Smooth muscle cell of the brain vasculature (primary cell): ENCODE measurements around the gene NSUN2.

Source experiments
- DNase-seq: peaks from one replicate; pipeline ENCODE4 v3.0.0-alpha.2; 2012; ENCODE audit warnings: low read depth, low spot score

Gene NSUN2

DNA sequence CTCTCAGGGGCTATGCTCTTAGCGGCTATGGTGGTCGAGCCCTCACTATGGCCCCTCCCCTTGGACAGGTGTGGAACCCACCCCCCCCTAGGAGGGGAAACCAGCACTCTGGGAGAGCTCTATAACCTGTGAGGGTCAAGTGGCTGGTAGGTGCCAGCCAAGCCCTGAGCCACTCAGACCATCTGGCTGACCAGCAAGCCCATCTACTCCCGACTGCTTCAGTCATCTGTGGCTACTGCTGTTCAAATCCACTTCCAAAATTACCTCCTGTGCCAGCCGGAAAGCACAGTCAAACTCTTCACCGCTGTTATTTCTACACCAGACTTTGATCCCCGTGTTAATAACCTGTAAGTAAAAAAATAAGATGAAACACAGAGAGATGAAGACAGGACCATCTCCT lies 28.5 kb downstream of the NSUN2 start:
- DNase-seq, result no peak

DNA sequence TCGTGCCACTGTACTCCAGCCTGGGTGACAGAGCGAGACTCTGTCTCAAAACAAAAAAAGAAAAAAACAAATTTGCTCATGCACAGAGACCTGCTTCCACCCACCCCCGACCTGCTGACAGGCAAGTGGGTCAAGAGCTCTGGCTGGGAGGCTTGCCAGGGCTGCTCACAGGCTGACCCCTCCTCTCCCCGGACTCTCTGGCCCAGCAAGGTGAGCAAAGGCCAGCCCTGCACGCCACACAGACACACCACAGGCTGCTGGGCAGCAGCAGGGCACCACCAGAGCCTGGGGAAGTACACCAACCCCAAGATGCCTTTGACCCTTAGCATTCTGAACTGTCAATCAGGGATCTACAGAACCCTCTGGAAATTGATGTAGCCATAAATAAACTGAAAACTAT lies 29.2 kb downstream of the NSUN2 start:
- no peak for DNase-seq

DNA sequence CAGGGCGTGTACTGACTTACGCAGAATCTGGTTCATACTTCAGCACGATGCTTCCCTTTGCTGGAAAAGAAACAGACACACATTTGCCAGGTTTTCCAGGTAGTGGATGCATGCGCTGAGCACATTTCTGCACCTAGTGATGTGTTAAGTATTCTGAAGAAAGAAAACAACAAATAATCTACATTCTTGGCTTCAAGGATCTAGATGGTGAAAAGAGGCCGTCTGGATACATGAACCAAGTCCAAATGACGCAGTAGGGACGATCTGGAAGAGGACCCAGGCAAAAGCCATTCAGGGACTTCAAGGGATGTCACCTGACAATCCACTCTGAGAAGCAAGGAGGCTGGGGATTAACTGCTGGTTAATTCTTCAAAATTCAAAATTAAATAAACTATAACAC lies 30.4 kb downstream of the NSUN2 start:
- DNase-seq, result no peak

DNA sequence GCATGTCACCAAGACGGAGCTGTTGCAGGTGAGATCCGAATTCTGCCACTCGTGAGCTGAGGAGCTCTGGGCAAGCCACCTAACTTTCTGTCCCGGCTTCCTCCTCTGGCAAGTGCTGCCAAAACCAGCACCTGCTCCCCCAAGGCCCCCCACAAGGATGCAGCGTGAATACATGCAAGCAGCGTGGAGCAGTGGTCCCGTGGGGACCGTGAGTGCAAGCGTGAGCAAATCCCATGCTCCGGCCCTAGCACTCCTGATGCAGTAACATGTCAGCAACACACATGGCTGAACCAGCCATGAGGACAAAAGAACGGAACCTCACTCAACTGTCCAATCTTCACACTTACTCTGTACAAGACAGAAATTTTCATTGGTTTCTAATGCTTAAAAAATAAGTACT lies 31.0 kb downstream of the NSUN2 start:
- DNase-seq, result no peak

DNA sequence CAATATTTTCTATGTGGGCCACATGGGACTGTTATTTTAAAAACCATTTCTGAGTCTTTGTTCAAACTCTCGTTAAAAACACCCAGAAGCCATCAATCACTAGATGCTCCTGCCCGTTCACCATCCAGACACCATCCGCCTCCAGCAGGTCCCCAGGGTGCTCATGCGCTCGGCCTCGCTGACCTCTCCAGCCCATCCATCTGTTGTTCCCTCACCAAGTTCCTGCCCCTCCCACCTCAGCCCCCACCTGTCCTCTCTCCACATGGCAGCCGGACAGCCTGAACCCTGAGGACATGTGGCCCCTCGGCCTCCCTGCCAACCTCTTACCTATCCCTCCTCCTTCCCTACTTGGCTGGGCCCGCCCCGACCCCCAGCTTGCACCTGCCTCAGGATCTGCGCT lies 31.6 kb downstream of the NSUN2 start:
- DNase-seq, result no peak

DNA sequence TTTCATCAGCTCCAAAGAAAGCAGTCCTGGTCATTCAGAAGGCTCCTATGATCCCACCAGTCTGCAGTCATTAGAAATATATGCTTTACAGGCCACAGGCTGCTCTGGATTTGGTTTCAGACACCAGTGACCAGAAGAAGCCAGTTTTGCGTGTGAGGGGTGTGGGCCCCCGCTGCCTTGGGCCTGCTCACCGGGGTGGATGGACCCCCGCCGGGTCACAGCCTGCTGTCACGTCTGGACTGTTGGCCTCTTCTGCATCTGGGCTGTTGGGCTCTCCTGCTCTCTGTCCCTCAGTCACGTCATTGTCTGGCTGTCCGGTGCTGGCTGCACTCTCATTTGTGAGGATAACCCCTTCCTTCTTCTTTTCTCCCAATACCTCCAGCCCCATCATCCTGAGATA lies 33.1 kb downstream of the NSUN2 start:
- DNase-seq, result no peak

DNA sequence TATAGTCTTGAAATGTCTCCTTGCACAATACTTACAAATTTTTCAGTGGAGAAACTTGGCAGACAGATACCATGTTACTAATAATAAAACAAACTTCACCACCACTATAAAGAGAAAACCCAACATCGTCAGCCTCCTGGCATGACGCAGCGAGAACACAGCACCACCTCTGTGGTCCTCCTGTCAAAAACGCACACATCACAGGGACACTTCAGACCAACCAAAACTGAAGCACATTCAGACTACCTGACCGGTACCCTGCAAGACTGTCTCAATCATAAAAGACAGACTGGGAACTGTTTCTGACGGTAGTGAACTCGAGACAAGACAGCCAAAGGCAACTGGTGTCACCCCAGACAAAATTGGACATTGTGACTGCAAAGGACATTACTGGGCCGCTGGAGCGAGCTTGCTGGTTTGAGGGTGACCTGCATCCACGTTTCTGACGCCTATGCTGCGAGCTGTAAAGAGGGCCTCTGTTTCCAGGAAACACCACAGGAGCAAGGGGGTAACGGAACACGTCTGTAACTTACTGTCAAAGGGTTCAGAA lies 34.4 kb downstream of the NSUN2 start:
- no peak for DNase-seq

DNA sequence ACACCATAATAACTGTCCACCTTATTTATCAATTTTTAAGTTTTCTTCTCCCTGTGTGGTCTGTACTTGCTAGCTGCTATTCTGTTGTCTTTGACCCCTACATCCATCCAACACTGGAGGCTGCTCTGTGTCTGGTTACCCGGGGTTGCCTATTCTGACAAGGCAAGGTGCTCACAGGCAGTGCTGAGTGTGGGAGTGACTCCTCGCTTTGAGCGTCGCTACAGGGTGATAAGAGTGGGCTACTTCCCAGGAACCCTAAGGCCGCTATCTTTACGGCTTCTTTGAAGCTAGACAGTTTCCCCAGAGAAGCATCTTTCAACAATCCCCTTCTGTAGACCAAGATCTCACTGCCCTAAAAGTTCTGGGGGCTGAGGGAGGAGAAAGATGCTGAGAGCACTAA lies 35.3 kb downstream of the NSUN2 start:
- DNase-seq, result no peak

DNA sequence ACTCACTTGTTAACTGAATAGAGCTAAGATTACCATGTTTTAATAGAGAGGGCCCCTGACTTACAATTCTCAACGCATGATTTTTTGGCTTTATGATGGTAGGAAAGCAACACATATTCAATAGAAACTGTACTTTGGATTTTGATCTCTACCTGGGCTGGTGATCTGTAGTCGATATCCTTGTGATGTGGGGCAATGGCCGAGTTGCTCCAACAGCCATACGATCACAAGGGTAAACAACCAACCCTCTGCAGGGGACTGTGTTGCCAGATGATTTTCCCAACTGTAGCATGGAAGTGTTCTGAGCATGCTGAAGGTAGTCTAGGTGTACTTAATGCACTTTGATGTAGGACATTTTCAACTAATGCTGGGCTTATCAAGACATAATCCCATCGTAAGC lies 36.5 kb downstream of the NSUN2 start:
- no peak for DNase-seq

DNA sequence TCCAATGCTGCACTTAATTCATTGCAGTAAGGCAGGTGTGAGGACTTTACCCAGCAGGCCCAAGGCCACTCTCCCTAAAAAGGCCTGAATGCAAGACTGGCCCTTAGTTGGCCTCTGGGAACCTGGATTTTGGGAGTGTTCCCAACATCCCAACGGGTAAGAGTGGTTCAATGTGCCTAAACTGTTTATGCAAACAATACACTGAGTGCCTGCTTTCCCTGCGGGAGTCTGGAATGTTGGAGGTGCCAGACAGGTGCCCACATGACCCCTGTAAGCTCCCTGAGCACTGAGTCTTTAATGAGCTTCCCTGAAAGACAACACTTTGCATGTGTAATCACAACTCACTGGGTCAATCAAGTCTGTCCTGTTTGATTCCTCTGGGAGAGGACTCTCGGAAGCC lies 37.4 kb downstream of the NSUN2 start:
- DNase-seq, result no peak

DNA sequence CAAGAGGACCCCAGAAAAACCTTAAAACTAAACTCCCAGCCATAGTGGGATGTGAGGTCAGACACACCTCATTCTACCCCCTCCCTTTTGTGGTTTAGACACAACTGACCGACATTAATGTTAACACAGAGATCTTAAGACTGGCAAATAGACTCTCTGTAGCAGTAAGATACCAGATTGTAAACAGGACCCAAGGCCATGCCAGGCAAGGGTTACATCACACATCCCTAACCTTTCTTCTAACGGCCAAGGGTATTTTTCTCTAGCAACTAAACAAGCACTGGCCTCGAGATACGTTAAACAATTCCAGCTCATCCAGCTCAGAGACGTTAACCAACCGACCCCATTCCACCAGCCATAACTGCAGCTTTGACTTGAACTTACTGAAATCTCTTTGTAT lies 38.8 kb downstream of the NSUN2 start:
- no peak for DNase-seq

DNA sequence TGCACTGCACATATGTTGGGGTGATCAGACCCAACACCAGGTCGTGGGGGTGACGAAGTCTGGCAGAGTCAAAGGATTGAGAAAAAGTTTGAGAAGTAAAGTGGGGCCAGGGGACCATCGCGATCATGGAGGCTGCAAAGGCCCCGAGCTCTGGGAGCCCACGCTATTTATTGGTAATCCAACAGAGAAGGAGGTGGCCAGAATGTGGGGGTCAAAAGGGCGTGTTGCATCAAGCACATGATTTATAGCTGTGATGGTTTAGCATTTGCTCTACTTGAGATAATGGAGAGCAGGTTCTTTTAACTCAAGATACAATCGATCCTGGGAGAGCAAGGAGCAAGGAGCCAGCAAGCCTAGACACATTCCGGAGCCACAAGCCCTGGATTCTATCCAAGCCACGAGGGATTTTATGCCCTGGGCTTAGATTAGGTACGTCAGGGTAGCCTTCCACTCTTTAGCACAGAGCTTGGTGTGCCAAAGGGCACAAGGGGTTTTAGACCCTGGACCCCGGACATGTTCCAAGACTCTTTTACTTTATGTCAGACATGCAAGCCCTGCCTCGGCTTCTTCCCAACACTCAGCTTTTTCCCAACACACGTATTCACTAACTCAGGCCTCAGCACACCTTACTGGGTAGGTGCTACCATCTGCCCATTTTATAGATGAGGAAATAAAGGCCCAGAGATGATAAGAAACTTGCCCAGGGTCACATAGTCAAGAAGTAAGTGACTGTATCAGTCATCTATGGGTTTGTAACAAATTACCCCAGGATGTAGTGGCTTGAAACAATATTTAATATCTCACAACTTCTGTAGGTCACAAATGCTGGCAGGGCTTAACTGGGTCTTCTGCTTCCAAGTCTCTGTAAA lies 39.5 kb downstream of the NSUN2 start:
- no peak for DNase-seq

DNA sequence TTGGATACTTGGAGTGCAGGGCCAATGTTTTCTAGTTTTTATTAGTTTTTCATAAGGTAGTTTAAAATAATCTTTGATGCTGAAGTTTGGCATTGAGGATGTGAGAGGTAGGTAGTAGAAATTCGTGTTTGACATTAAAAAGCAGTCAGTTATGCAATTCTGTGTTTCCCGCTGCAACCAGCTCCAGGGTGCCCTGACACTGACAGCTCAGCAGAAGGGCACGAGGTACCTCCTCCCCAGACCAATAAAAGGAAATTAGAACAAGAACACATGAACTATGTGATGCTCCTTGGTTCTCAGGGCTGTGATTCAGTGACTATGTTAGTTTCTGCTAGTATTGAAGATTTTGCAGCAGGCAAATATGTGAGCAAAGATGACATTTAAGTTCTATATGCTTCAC lies 40.2 kb downstream of the NSUN2 start:
- no peak for DNase-seq

DNA sequence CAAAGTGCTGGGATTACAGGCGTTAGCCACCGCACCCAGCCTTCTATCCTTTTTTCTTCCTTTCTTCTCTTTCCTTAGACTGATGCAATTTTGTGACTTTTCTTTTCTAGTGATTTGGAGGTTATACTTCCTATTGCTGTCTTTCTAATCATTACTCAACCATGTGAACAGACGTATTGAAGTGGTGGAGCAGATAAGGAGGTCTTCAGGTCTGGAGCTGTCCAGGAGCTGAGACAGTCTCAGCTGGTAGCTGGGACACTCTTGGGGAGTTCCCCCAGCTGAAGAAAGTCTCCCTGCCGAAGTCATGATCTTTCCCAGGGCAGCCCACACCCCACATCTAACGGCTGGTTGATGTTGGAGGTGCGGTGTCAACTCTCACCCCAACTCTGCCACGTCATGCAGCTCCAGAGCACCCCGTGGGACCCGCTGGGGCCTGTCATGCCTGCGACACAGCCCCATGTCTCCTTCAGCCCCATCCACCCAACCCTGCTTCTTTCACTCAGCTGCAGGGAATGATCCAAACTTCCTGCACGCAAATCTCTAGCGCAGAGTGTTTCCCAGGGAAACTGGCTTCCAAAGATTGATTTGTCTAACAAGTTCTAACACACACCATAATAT lies 41.1 kb downstream of the NSUN2 start:
- no peak for DNase-seq

DNA sequence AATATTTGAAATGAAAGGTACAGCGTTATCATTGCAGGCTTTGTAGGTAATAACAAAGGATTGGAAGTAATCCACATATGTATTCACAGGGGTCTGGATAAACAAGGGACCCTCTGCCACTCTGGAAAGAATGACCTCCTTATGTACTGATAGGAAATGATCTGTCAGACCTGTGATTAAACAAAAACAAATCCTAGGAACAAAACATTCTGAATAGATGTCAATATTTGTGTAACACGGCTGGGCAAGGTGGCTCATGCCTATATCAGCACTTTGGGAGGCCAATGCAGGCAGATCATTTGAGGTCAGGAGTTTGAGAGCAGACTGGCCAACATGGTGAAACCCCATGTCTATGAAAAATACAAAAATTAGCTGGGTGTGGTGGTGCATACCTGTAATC lies 42.3 kb downstream of the NSUN2 start:
- DNase-seq, result no peak

DNA sequence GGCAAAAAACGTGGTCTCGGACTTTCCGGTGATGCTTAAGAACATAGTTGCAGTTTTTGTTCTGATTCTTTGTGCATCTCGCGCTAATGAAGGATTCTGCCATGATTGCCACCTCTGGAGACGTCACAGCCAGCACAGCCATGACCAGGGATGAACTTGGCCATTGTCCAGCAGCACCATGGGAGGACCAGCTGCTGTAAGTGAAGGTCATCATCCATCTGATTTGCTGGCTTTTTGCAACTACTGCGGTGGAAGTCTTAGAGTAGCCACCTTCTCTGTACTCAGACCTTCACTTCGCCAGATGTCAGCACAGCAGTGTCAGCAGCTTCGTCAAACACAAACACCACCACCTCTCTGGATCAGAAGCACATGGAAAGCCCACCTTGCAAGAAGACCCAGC lies 45.7 kb downstream of the NSUN2 start:
- DNase-seq, result no peak

DNA sequence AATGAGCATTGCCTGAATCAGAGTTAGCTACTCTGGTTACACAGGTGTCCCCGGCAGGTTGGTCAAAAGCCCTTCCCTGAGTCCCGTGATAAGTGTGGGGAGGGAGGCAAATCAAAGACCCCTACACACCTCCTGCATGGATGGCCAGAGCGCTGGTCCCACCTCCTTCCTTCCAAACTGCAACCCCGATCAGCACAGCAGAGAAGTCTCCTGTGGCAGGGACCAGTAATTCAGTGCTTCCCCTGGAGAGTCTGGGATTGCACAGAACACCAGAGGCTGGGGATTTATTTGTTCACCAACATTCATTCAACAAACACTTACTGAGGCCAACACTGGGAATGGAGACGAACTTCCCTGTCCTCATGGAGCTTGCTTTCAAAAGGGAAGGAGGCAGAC lies 46.2 kb downstream of the NSUN2 start:
- DNase-seq, result no peak

DNA sequence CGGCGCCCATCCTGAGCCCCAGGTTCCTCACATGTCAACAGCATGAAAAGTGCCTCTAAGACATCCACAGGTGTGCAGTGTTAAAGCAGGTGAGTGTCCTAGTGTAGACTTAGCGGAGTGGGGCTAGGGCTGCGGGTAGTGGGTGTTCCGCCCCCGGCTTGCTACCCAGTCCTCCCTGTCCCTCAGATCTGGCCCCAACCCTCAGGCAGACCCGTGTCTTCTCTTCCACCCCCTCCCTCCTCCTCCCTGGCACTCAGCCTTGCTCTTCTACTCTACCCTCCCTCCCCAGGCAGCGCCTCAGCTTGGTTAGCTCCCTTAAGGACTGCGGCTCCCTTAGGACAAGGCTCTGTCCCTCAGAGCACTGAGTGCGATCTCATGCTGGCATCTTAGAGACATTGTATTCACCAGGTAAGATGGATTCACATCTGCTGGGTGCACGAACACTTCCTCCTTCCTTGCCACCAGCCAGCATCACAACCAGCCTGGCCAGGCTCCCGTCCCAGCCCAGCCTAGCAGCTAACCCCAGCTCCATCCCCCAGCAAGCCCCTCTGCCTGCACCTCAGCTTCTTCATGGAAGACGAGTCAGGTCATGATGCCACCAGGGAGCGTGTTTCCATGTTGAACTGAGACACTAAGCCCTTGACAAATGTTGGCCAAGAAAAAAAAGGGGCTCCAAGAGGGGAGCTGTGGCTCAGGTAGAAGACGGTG lies 46.8 kb downstream of the NSUN2 start:
- DNase-seq, result no peak

DNA sequence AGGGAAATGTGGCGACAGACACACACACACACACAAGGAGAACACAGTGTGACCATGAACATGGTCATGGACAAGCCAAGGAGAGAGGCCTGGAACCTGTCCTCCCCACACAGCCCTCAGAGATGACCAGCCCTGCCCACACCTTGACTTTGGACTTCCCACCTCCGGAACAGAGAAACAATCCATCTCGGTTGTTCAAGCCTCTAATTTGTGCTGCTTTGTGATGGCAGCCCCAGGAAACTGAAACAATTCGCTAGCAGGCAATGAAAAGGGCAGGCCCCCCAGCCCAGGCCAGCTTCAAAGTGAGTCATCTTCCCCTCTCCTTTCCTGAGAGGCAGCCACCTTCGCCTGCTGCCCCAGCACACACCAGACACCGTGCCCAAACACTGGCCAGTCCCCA lies 47.7 kb downstream of the NSUN2 start:
- DNase-seq, result no peak

DNA sequence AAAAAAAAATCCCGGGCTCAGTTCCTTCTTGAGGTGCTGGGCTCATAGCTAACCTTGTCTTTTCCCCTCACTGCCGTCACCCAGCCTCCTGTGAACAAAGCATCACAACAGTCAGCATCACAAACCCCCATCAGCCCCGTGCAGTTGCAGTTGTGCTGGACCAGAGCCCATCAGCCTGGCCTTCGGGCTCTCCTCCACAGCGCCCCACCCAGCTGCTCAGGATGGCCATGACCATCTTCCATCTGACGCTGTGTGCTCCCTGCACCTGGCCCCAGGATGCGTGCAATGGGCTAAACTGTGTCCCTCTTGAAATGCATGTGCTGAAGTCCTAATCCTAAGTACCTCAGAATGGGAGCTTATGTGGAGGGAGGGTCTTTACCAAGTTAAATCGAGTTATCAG lies 48.1 kb downstream of the NSUN2 start:
- DNase-seq, result no peak

DNA sequence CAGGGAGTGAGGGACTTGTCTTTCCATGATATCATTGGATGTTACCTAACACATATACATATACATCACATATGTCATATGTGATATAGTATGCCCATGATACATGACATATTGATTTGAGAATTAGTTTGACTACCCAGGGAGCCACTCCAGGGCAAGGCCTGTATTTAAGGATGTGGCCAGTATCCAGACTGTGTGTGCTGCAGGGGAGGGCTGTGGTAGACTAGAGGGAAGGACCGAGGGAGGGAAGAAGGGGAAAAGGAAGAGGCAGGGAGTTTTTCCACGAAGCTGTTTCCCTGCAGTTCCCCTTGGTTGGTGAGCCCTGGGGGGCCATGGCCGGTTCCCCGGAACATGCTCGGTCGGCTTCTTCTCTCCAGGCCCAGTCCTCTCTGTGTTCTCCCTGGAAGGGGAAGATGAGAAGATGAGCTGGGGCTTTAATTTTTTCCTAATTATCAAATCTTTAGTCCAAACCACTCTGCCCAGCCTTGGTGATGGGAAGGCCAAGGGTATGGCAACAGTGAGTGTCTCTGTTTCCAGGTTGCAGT lies 48.7 kb downstream of the NSUN2 start:
- DNase-seq, result no peak
